Colon (tissue), 2 donors: ENCODE results near the gene TRDMT1.
"Not testable (repeated sequence)": the region's sequence is repeated elsewhere in the genome, so short reads cannot be mapped to it uniquely, and the experiment has no call there.

Experiments
- FAIRE-seq: peaks from 2 replicates; lab custom pipeline; 2012; peaks lifted over from hg19 to GRCh38; lab: Jason Lieb, UNC
- donor health status: control.
- donor health status: control.

Gene TRDMT1

DNA sequence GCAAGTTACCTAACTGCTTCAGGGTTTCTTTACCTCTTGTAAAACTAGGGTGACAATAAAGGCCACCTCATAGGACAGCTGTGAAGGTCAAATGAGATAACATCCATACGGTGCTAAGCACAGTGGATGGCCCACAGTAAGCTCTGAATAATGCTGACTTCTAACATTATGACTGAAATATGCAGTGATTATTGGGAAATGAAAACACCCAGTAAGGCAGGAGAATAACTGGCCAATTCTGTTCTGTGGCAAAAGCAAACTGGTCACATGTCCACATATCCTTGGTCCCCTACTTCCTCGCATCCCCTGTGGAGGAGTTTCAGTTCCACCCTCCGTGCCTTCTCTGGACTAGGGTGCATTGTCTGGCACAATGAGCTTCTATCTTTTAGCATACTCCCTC, 73.2 kb downstream of the TRDMT1 start:
- FAIRE-seq: no peak

GRCh38 chr10:17126327-17126726, 75.1 kb downstream of the TRDMT1 start:
- no peak for FAIRE-seq

DNA sequence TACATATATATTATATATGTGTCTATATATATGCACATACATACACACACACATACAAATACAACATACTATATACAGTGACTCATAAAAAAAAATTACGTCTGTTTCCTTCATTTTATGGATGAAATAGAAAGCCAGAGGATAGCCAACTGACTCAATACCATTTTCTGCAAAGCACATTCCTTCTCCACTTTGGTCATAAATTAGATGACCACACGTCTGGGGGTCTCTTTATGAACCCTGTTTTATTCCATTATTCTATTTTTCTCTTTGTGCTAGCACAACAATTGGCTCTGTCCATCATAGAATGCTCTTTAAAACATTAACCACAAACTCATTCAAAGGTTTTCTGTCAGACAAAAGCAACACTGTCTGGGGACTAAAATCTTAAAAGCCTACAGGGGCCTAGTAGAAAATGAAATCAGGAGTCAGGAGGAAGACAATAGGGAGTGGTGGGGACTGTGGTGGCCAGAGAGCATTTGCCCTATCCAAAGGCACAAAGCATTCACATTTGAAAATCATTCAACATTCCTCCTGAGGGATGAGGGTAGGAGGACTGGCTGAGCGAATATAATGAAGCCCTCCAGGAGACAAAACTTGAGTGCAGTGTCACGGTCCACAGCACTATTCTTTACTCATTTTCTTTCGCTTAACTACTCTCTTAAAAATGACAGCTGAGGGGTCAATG, 76.1 kb downstream of the TRDMT1 start:
- FAIRE-seq: no peak

DNA sequence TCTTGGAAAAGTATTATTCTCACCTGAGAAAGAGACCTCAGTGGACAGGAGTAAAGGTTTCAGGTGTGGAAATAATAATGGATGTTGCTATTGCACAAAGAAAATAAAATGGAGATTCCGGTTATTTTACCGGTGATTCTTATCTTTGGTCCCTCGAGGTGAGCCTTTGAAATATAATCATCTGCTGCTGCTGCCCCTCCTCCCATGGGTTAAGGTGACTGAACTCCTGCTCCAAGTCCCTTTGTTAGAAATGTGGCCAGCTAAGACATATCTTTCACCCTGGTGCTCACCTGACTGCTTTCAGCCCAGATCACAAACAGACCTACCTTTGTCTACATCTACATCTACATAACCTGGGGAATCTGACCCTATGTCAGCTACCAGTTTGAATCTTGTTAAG, 77.5 kb downstream of the TRDMT1 start:
- FAIRE-seq: no peak

DNA sequence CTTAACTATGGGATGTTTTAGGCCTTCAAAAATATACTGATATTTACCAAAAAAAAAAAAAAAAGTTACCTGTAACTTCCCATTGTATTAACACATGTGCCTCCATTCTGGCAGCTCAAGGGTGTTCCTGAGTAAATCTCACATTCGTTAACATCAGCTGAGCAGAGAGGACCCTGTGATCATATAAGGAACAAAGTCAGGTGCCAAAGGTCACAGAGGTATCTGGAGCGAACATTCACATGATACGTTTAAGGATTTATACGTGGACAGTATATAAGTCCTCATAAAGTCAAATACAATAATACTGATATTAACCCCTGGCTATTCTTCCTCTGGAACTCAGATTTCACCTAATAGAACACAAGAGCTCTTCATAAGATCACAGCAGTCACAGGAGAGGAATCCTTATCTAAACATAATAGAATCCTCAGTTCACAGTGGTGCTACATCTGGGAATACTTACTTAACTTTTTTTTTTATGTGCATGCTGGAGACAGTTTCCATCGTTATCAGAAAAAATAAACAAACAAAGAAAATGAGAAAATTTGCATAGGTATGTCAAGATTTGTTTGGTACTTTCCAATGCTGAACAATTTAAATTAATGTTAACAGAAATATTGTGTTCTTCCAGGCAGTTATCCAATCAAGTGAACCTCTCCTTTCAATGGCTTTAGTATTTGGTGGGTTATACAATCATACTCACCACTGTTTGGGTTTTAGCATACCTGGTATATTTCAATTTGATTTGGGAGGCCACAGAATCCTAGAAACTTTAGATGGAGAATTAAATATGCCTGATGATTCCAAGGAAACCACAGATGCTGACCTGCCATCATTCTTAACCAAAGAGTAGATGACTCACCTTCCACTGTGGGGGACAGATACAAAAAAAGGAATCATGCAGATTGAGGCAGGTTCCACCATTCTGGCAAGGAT, 78.5 kb downstream of the TRDMT1 start:
- no peak for FAIRE-seq

DNA sequence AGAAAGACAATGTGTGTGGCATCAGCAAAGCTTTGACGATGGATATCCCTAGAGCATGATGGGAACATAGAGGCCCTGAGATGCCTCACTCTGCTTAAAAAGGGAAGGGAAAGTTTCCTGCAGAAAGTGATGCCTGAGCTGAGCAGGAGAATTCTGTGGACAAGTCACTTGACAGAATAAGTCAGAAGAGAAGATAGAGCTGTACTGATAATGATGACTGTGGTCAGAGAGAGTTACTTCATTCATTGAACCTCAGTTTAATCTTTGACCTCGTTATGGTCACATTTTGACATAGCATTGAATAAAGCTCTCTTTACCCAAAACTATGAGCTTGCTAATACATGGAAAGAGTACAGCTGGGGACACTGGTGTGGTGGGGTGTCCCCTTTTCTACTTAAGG, 79.4 kb downstream of the TRDMT1 start:
- no peak for FAIRE-seq

GRCh38 chr10:17120694-17121093, 80.8 kb downstream of the TRDMT1 start:
- no peak for FAIRE-seq

- no peak for FAIRE-seq
These were observed 81.6 kb downstream of the TRDMT1 start for GRCh38 chr10:17119845-17120244.

DNA sequence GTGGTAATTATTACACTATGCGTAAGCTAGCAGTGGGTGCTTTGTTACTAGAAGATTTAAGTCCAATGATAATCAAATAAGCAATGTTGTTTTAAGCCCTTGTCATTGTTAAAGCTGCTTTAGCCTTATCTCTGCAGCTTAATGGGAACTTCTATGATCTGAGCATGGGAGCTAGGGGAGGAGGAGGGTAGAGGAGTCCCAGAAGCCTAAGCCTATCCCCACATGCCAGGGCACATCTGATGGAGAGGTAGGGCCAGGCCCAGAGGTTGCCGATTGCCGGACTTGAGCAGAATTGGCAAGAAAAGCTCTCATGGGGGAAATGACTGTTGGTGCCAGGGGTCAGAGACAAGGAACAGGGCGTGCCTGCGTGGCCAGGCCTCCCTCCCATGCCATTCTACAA, 85.3 kb downstream of the TRDMT1 start:
- no peak for FAIRE-seq

GRCh38 chr10:17115683-17116082, 85.8 kb downstream of the TRDMT1 start:
- FAIRE-seq: no peak

GRCh38 chr10:17114878-17115444, 86.5 kb downstream of the TRDMT1 start:
- FAIRE-seq: not testable (repeated sequence)

GRCh38 chr10:17113889-17114540, 87.5 kb downstream of the TRDMT1 start:
- no peak for FAIRE-seq

- FAIRE-seq: no peak
These were observed 88.1 kb downstream of the TRDMT1 start for GRCh38 chr10:17113346-17113745.

GRCh38 chr10:17112566-17112965, 88.9 kb downstream of the TRDMT1 start:
- FAIRE-seq: no peak

DNA sequence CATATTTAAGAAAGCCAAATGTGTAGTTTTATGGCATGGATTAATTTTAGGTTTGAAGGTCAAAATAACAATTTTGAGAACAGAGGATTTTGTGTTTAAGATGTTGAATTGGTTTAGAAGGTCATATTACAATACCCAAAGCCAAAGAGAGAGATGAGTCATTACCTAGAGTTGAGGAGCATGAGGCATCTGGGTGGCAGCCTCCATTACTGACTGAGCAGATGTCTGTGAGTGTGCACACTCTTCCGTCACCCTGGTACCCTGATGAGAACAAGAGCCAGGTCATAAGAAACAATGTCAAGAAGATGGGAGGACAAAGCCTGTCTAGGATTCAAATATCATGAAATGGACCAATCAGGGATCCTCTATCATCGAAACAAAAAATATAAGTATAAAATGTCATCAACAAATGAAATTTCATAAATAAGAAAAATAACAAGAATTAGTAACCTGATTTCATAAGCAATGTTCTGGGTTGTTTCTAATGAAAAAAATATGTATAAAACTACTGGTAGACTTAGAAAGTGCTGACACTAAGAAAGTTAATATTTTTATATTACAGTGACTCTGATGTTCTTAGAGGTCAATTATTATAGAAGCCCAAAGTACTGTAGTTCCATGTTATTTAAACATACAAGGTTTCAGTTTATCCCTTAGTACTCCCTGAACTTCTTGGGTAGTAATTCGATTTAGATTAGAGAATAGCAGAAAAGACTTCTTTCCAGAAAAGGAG, 91.8 kb downstream of the TRDMT1 start:
- no peak for FAIRE-seq

DNA sequence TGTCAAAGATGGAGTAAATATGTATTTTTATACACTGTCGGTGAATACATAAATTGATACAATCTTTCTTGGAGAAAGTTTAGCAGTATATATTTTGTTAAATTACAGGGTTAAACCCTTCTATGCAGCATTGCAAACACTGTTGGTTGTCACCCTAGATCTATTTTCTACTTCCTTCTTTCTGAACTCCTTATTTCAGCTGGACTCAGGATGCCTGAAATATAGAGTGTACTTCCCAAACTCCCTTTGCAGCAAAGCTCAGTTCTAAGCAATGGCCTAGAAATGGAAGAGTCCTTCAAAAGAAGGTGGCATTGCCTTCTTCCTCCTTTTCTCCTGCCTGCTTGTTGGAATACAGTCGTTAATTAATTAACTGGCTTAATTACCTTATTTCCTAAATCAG, 92.4 kb downstream of the TRDMT1 start:
- no peak for FAIRE-seq

GRCh38 chr10:17106991-17107390, 94.5 kb downstream of the TRDMT1 start:
- FAIRE-seq: no peak

GRCh38 chr10:17101910-17102266, 99.6 kb downstream of the TRDMT1 start:
- FAIRE-seq: no peak

- FAIRE-seq: no peak
These were observed 100.1 kb downstream of the TRDMT1 start for GRCh38 chr10:17101257-17101909.

- FAIRE-seq: no peak
These were observed 100.9 kb downstream of the TRDMT1 start for GRCh38 chr10:17100586-17100985.

- FAIRE-seq: no peak
These were observed 103.5 kb downstream of the TRDMT1 start for GRCh38 chr10:17098012-17098411.
